Psoas muscle (tissue), 8 donors: ENCODE data around the gene TRPM6. TPM values are rescaled to one million over a fixed set of nuclear protein-coding genes. Genes with fewer than 3 reads are reported as not detected.
A peak's percentile ranks its signal among the peaks of the same experiment; 100 is the strongest.

Experiments used
- ATAC-seq, 4 donors: fragments of 200-7000 bp; cut with Tn5 transposase; one replicate each; pipeline ENCODE4 v1.9.1; 2020; ENCODE audit warnings: moderate library complexity in 3 of 4, mild to moderate bottlenecking in 2 of 4
- DNase-seq, 2 donors: peaks; one replicate each; pipeline ENCODE4 v3.0.0-alpha.2; 2020
- H3K27ac ChIP-seq: fragments of 200-600 bp; one replicate; pipeline ENCODE4 v1.8.0; 2022
- H3K27me3 ChIP-seq, 3 donors: fragments of 200-600 bp in 1 of 3; one replicate each; pipeline versions ENCODE4 v1.6.1 to v1.8.0; 2013 to 2022; ENCODE audit warnings: low read length in 2 of 3, mild to moderate bottlenecking in 2 of 3, moderate library complexity in 1 of 3; ENCODE audit not compliant: insufficient read depth in 3 of 3
- H3K36me3 ChIP-seq, 2 donors: fragments of 200-600 bp in 1 of 2; one replicate each; pipeline versions ENCODE4 v1.6.1 to v1.8.0; 2013 to 2022; ENCODE audit warnings: low read depth in 1 of 2, mild to moderate bottlenecking in 1 of 2, moderate library complexity in 1 of 2; ENCODE audit not compliant: insufficient read depth in 1 of 2
- H3K4me1 ChIP-seq: fragments of 200-600 bp; one replicate; pipeline ENCODE4 v1.8.0; 2022
- H3K4me3 ChIP-seq: fragments of 200-600 bp; one replicate; pipeline ENCODE4 v1.8.0; 2022; ENCODE audit warnings: mild to moderate bottlenecking
- H3K9me3 ChIP-seq: fragments of 200-600 bp; one replicate; pipeline ENCODE4 v1.8.0; 2022
- CTCF ChIP-seq: fragments of 200-600 bp; IDR thresholded peaks from one replicate; pipeline ENCODE4 v1.8.0; 2022; ENCODE audit warnings: antibody characterized with exemption
- WGBS, 3 donors: extraction: QIAGEN DNeasy Blood & Tissue Kit; methylation state at CpG; one replicate each; pipeline versions ENCODE4 v1.1.6 to v1.1.7; 2013; 5-methylcytosine and 5-hydroxymethylcytosine counted together
- intact Hi-C, 2 donors: fragments of 100-400 bp; cut with DNase I; formaldehyde crosslinking; loops; one replicate each; pipeline versions ENCODE4 v1.11.0 to v1.14.2; 2022
- long read RNA-seq, 2 donors: library from polyadenylated mRNA; unstranded; transcript quantifications; one replicate each; pipeline ENCODE4 v2.0.0, GENCODE V29; 2021
- polyA plus RNA-seq, 3 donors: library from polyadenylated mRNA; stranded (reverse); fragments of 200-250 nt; gene quantifications; one replicate each; pipeline ENCODE4 v1.2.3, GENCODE V29; 2013
- total RNA-seq, 4 donors: library from RNA; stranded (reverse); fragmentation: NEBNext Ultra II Directional in 2 of 4; extraction: Animal tissue kit (Norgen Biotek cat#: 25700) in 2 of 4; gene quantifications; one replicate each; pipeline versions ENCODE4 v1.2.1 to v1.2.4, GENCODE V29; 2021 to 2023
- donor health status: healthy with polysubstance abuse.
- donor health status: DM: no; HTN: no; CAD: no; lungs with moderate emphysema.
- donor health status: Bipolar disorder and iron deficiency.
- donor health status: healthy.
- donor health status: DM: yes; HTN: yes; CAD: no.
- donor health status: DM: no; HTN: no; CAD: no.
- donor health status: DM: no; HTN: no; CAD: no.
- donor health status: DM: yes; HTN: yes; CAD: no.

TRPM6 gene
- total RNA-seq (under 1 TPM in 3 of 4 donors, not detected in 1; 0.12 to 0.27 (median 0.17) TPM), polyA plus RNA-seq (under 1 TPM; 0.04 to 0.12 (median 0.08) TPM)
- long read RNA-seq, donor 1, result 0 reads
- long read RNA-seq, donor 2, result 0 reads

- Histone ChIP-seq H3K27me3 (peaks cover 0 to 34% (median 0%) of the 10 kb centered on the region in 3 donors), H3K36me3 (no peaks in the 10 kb centered on the region), H3K27ac (peak within 1 kb of the TSS; percentile 60), H3K9me3 (no peaks in the 10 kb centered on the region), H3K4me3 (peak within 1 kb of the TSS; percentile 67), H3K4me1 (no peaks in the 10 kb centered on the region)
- peak; percentile 84 to 87 for DNase-seq
- peak; percentile 58 to 81 (median 78) for ATAC-seq
- WGBS, 3 donors, result 4% methylated on average over 54 to 64 of the region's 64 CpGs
- intact Hi-C loops, result no loop called here
- TF ChIP-seq CTCF, result no peak
Observed at GRCh38 chr9:74887041-74887980, at the start of gene TRPM6. TSS of gene TRPM6 (minus strand) at chr9:74887921. CDS start at chr9:74887856, 65 bp downstream.

- H3K36me3 ChIP-seq, result no peaks in the 10 kb centered on the region
- peaks cover 14% of the 10 kb centered on the region for H3K9me3 ChIP-seq
- DNase-seq (no peak), ATAC-seq (no peak)
- intact Hi-C loops, result no loop called here
- 53 to 55% (median 53%) methylated on average over 8 of the region's 8 CpGs for WGBS, 3 donors
- H3K4me3 ChIP-seq, result no peak overlapping the region
- H3K27ac ChIP-seq, result no peak overlapping the region
- TF ChIP-seq CTCF, result no peak
- no peaks in the 10 kb centered on the region for H3K27me3 ChIP-seq
- H3K4me1 ChIP-seq, result no peaks in the 10 kb centered on the region
Observed at GRCh38 chr9:74935008-74935407, 47.3 kb upstream of the TRPM6 start.

- no peaks in the 10 kb centered on the region for H3K36me3 ChIP-seq
- H3K27me3 ChIP-seq, result no peaks in the 10 kb centered on the region
- ATAC-seq (no peak), DNase-seq (no peak)
- intact Hi-C loops, result no loop called here
- no peak overlapping the region for H3K27ac ChIP-seq
- WGBS, 3 donors, result 86 to 96% (median 95%) methylated on average over 1 of the region's 1 CpG
- H3K4me1 ChIP-seq, result no peaks in the 10 kb centered on the region
- no peaks in the 10 kb centered on the region for H3K9me3 ChIP-seq
- H3K4me3 ChIP-seq, result no peak overlapping the region
- TF ChIP-seq CTCF, result no peak
Observed at GRCh38 chr9:74921737-74922136, 34.0 kb upstream of the TRPM6 start.

- H3K27ac ChIP-seq, result no peak overlapping the region
- H3K27me3 ChIP-seq, result no peaks in the 10 kb centered on the region
- WGBS, 3 donors, result 80 to 85% (median 83%) methylated on average over 3 of the region's 3 CpGs
- H3K4me1 ChIP-seq, result no peaks in the 10 kb centered on the region
- ATAC-seq (no peak), DNase-seq (no peak)
- H3K4me3 ChIP-seq, result no peak overlapping the region
- TF ChIP-seq CTCF, result no peak
- H3K36me3 ChIP-seq, result no peaks in the 10 kb centered on the region
- H3K9me3 ChIP-seq, result no peaks in the 10 kb centered on the region
- intact Hi-C loops, result no loop called here
Observed at GRCh38 chr9:74920944-74921626, 33.4 kb upstream of the TRPM6 start.
